HG03442 (cell line): Measurements from ENCODE around the gene SMAD7.

ENCODE experiments used
- ATAC-seq: cut with Tn5 transposase; IDR thresholded peaks from one replicate; pipeline ENCODE4 v1.9.1; 2021; ENCODE audit warnings: mild to moderate bottlenecking, moderate library complexity; ENCODE audit not compliant: unreplicated experiment

SMAD7 gene

DNA sequence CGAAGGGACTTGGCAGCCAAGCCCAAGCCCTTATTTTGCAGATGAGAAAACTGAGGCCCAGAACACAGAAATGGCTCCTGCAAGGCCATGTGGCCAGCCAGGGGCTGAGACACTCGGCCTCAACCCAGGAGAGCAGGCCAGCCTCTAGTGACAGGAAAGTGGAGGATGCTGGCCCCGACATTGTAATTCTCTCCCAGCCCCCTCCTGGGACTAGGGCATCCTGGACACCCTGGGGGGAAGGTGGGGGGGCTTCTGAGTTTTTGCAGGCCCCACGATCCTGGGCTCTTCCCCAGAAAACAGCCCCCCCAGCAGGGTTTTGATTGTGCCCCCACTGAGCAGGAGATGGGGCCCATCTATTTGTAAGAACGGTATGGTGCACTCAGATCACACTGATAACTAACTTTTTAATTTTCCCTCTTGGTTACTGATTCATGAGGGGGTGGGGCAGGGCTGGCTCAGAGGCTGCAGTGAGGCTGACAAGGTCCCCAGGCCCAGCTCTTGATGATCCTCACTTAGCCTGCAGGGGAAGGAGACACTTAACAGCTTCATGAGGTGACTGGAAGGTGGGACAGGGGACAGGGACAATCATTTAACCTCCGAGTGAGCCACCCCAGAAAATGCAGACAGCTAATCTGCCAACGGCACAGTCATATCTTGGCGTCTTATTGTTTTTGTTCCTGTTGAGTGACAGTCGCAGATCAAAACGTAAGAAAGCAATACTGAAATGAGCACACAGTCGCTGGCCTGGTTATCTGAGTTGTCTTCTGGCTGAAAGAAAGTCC lies 18.9 kb downstream of the SMAD7 start:
- ATAC-seq = peak; percentile 27

DNA sequence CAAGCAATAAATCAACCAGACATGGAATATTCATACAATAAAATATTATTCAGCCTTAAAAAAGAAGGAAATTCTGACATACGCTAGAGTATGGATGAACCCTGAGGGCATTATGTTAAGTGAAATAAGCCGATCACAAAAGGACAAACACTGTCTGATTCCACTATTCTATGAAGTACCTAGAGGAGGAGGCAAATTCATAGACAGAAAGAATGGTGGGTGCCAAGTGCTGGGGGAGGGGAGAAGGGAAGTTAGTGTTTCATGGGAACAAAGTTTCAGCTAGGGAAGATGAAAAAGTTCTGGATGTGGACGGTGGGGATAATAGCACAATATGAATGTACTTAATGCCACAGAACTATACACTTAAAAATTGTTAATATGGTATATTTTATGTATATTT lies 19.8 kb downstream of the SMAD7 start:
- ATAC-seq = no peak

DNA sequence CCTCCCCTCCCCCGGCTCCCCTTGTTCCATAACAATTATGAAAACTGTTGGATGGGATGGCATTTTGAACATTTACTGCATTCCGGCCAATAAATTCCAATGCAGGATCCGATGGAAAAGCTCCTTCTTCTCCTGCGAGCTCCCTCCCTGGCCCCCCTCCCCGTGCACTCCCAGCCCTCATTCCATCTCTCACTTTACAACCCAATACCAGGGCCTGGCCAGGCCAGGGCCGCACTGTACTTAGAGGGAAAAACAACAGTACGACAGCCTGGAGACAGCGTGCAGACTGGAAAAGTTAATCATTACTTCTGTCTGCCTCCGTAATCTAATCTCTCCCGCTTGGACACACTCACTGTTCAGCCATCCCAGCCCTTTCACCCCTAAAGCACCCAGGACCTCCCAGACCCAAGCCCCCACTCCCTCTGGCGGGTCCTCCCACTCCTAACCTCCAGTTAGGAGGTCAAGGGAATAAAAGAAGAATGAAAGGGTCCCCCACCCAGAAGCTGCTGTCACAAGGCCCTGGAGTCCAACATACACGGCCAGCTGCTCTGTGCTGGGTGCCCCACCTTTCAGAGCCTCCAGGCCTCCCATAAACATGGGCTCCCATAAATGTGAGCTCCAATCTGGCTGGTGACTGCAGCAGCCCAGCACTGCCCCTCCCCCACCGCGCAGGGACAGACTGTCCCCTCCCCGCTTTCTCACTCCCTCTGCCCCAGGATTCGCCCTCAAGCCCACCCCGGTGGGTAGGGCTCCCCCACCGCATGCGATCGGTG lies 20.6 kb downstream of the SMAD7 start:
- ATAC-seq = no peak

DNA sequence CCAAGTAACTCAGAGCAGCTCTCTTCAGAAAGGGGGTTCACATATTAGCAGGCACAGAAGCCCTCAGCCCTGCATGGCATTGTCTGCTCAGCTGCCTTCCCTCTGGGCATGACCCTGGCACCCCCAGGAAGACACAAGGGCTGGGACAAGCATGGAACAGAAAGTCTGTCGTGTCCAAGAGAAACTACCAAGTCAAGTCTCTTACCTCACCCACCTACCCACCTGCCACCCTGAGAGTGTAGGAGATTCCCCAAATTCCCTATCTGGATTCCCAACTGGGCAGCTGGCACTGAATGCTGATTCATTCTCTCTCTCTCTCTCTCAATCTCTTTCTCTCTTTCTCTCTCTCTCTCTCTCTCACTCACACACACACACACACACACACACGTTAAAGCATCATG lies 21.6 kb downstream of the SMAD7 start:
- no peak for ATAC-seq

DNA sequence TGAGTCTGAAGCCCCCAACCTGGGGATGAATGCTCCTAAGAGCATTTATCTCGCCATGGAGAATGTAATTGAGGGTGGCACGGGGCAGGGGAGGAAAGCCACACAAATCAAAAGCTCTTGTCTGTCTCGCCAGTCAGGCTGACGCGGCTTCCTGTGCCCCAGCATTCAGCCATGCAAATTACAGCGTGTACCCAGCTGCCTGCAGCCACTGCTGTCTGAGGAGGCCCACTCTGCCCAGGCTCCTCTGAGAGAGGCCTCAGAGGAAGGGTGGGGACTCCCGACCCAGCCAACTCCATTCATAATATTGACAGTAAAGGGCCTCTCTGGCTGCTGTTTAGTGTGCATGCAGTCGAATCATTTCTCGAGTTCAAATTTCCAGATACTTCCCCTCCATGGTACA lies 22.0 kb downstream of the SMAD7 start:
- peak; percentile 64 for ATAC-seq

DNA sequence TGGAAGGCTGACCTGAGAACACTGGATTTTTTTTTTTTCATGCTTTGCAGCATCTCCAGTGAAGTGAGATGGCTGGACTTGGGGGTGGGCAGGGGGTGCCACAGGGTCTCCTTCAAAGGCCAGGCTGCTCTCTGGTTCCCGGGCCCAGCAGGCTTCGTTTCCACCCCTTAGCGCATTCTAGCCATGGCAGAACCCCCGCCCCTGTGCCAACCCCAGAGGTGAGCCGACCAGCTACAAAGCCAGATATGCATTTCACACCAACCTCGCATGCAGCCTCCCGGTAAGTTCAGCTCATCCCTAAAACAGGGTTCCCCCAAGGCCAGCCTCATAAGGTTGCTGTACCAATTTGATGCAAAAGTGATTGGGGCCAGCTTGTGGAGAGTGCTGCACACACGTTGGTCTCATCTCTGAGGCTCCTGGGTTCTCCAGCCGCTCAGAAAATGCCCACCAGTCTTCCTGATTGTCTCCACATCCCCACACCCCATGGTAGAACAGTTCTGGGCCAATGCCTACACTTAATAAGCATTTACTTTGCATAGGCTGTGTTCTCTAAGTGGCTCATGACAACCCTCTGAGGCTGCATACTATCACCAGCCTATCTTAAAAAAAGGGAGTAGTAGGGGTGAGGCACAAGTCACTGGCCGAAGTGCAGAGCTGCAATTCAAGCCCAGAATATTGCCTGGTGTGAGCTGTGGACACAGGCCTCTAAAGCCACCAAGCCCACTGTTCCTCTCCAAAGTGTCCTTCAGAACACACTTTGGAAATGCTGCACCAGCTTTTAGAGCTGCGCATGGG lies 23.3 kb downstream of the SMAD7 start:
- ATAC-seq = peak; percentile 37

DNA sequence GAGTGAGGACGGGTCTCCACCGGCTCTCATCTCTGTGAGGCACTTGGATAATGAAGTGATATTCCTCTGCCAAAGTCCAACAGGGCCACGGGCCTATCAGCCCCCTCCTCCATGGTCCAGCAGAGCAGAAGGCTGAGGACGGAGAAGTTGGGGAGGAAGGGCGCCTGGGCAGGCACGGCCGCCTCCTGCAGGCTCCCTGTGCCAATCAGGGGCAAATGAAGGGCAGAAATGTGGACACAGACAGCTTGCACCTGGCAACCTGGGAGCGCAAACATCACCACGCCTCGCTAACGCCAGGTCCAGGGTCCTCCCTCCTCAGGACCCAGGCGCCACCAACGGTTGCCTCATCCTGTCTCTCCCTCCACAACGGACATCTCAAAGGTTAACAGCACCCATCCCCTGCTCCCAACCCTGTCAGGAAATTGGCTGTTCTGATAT lies 24.3 kb downstream of the SMAD7 start:
- no peak for ATAC-seq

DNA sequence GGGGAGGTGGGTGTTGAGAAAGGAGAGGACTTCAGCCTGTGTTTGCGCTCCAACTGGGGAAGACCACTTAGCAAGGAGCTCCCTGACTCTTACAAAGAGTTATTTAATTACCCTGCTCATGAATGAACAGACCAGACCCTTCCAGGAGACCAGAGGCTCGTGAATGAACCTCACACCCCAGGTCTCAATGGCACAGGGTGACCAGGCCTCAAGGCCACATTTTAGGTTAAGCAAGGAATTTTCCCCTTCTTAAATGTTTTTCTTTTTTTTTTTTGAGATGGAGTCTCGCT lies 25.3 kb downstream of the SMAD7 start:
- ATAC-seq = no peak

DNA sequence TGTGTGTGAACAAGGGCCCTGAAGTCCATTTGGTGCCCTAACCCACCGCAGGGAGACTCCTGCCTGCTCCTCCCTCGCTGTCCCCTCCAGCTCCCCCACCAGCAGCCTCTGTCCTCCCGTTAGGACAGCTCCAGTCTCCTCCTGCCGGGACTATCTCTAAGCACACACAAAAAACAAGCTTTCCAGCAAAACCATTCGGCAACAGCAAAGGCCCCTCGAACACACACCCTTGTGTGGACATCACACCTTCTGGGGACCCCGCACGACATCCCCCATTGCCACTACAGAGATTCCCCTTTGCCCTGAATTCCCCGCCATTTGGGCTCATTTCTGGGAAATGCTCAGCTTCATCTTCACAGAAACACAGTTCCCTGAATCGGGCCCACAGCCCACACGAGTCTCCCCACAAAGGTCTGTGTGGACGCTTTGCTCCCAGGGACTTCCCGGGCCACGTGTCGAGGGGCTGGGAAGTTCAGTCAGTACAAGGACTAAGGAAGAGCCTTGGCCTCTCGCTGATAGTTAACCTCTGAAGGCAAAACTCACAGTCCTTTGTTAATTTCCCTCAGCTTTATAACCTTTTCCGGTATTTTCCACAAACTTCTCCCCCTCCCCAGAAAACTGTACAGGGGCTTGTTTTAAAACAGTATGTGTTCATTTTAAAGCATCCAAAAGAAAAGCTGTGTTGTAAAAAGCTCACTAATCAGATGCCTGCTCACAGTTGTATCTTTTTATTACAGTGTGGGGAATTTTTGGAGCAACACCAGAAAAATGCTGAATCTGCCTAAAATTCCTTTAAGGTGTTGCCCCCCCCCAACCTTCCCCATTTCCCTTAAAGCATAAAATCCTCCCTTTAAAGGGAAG lies 25.9 kb downstream of the SMAD7 start:
- no peak for ATAC-seq

DNA sequence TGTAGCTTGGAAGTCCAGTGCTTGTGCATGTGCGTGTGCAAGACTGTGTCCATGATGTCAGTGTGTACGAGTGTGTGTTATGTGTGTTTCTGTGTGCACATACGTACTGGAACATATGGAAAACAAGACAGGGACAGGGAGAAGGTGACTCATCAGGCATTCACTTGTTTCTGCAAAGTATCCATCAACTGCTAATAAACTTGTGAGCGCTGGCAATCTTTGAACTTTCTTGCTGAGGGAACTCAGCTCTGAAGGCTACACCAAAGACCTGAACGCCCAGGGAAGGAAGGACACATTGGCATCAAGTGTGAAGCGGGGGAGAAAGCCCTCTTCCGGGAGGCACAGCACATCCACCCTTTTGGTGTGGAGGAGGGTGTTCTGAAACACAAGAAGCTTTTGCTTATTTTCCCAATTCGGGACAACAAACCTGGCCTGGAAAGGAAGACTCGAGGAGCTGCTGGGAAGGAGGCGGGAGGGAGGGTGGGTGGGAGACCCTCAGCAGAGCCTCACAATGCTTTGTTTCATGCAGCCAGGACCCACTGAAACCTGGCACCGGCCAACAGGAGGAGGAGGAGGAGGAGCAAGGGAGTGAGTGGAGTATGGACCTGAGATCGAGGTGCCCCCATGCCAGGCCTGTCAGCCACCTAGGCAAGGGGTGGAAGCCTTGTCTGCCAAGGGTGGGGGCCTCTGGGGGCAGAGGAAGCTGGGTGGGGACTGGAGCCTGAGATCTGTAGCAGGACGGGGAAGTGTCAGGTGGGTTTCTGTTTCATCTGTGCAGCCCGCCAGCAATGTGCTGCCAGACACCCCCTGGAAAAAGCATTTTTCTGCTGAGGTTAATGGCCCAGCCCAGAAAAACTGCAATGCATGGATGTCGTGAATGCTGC lies 26.8 kb downstream of the SMAD7 start:
- no peak for ATAC-seq

DNA sequence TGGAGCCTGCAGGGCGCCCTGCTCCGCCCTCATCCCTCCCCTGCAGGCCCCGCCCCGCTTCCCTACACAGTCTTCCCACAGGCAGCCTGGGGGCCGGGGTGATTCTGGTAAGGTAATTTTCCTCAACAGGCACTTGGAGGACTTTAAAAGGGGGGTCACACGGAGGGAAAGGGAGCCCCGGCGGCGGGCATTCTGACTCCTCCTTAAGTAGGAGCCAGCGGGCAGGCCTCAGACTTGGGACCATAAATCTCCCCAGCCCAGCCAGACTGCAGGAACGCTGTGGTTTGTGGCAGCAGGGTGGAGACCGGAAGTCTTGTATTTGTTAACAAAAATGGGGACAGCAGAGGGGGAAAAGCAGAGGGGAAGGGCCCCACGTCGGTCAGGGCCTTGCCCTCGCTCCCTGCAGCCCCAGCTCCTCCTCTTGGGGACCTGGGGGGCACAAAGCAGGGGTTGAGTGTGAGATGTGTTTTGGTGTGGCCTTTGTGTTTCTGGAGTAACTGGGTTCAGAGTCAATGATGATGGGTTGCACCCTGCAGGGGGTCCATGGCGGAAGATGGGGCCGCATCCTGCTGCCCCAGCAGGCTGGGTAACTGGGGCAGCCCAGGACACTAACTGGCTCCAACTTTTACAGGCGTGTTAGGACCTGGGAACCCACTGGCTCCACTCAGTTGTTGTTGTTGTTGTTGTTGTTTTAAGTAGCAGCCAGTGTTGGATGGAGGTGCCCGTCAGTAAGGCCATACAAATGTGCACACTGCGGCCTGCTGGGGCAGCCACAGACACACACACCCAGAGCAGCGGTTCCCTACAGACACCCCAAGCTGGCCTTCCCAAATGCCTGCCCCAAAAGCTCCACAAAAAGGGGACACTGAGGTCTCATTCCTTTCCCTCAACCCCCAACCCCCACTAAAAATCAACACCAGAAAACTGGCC lies 27.7 kb downstream of the SMAD7 start:
- no peak for ATAC-seq

DNA sequence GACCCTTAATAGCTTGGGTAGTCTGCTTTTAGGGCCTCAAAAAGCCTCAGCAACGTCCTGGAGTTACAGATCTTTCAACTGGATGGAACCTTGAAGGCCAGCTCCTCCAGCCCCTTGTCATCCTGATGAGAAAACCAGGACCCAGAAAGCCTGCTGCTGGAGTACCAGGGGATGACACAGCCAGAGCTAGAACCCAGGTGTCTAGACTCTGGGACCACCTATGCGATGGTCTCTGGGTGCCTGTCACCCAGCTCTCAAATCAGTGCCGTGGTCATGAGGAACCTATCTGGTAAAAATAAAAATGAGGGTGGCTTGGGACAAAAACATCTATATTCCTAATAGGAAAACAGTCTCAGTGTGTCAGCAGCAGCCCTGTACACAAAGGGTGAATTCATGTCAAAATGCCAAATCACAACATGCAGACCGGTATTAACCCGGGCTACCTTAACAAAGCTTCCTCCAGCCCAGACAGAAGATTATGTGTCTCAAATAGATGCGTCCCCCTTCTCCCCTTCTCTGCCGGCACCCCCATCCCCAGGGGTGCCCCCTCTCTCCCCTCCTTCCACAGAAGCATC lies 28.5 kb downstream of the SMAD7 start:
- no peak for ATAC-seq

DNA sequence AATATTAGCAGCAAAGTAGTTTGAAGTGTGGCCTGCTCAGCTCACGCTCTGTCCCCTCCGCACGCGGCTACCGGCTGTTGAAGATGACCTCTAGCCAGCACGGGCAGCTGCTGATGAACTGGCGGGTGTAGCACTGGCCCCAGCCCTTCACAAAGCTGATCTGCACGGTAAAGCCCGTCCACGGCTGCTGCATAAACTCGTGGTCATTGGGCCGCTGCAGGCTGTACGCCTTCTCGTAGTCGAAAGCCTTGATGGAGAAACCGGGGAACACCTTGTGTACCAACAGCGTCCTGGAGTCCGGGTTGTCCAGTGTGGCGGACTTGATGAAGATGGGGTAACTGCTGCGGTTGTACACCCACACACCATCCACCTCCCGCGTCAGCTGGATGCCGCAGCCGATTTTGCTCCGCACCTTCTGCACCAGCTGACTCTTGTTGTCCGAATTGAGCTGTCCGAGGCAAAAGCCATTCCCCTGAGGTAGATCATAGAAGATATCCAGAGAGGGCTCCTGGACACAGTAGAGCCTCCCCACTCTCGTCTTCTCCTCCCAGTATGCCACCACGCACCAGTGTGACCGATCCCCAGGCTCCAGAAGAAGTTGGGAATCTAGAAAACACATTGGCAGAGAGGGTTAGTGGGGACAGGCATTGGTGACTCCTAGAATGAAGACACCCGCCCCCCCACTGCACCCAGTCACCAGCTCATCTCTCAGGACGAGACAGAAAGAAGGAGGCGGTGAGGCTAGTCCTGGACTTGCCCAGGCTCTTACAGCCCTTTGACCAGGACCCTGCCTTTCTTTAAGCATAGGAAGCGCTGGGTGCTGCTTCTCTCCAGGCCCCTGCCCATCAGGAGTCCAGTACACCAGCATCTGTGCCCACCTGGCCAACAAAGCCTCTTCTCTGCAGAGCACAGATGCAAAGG lies 29.2 kb downstream of the SMAD7 start:
- ATAC-seq = no peak

DNA sequence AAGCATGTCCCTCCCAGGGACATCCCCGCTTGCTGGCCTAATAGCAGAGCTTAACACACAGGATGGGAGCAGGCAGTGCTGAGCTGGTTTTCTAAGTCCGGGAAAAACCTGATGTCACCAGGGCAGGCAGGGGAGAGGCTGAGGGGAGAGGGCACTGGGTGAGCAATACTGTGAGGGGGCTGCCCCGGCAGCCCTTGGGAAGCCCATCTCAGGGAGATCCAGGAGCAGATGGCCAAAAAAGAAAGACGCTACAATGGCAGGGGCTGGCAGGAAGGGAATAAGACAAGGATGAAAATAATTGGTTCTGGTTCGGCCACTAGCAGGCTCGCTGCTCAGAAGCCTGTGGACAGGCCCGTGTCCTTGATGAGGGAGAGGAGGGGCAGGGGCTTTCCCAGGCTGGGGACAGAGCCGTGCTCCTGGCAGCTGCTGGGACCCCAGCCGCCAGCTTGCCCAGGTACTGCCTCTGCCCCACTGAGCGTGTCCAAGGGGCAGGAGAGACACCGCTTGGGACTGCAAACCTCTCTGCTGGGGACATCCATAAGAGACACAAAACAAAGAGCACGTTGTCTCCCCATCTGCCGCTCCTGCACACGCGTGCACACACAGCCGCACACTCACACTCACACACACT lies 30.2 kb downstream of the SMAD7 start:
- ATAC-seq = no peak

DNA sequence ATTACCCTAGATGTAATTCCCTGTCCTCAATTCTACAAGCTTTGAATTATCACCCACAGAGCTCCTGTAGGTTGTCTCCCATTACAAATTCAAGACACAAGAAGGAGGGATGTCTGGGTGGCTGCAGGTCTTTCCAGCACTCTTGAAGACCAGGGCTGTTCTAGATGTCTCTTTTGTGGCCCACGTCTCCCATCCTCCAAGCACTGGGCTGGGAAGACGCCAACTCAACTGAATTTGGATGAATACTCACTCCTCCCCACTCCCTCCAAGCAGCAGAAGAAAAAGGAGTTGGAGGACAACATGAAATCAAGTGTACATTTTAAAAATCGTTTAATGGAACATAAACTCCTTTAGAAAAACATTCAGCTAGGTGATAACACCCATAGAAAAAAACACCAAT lies 31.2 kb downstream of the SMAD7 start:
- no peak for ATAC-seq

DNA sequence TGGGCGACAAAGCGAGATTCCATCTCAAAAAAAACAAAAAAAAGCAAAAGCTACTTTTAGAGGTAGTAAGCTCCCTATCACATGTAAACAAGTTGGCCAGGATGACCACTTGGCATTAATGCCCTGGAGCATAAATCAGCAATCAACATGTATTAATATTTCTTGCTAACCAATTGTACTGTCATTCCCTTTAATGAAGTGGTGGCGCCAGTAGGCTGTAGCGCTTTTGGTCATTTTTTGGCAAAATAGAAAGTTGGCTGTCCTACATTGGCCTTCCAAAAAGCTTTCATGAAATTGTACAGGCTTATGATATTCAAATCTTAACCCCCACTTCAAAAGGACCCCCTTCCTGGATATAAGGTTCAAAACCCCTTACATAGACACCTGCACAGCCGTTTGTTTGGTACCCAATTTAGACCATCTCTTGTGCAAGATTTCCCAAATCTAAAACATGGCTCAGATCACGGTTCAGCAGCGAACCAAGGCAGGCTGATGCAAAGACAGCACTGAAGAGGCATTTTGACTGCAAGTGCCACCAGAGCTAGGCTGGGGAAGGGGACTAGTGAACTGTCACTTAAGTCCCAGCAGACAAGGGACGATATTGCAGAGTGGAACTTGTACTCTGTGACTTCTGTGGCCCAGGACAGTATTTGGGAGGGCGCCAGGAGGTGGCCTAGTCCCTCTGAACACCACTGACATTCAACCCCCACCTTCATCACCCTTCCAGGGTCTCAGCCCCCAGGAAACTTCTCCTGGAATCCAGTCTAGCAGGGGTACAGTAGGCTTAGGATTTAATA lies 31.9 kb downstream of the SMAD7 start:
- ATAC-seq = no peak
